GM18868 (cell line): Measurements from ENCODE around the gene CENPP.
"Not testable (repeated sequence)": the region's sequence is repeated elsewhere in the genome, so short reads cannot be mapped to it uniquely, and the experiment has no call there.

Experiments used
- ATAC-seq: cut with Tn5 transposase; IDR thresholded peaks from one replicate; pipeline ENCODE4 v1.9.1; 2021; ENCODE audit warnings: mild to moderate bottlenecking, moderate library complexity; ENCODE audit not compliant: unreplicated experiment

CENPP gene

DNA sequence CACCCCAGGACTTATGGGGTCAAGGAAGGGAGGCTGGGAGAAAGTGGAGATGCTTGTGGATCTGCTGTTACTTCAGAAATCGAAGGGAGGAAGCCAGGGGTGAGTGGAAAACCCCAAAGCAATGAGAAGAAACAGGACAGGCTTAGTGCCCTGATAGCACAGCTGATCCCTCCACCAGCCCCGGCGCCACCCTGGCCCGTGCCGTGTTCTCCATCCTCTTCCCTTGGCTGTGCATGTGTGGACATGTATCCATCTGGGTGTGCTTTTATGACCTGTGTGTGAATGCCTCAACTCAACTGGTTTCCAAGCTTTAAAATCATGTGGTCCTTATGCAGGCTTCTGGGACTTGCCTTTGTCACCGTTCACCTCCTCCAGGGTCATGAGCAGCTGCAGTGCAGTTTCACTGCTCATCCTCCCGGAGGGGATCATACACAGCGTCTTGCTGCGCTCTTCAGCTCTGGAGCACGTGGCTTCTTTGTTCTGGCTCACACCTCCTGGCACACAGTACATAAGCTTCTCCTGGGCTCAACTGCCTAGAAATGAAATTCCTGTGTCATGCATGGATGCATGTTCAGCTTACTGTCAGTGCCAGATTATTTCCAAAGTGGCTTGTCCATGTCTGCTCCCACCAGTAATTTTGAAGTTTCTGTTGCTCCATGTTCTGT lies 286.0 kb downstream of the CENPP start:
- no peak for ATAC-seq

DNA sequence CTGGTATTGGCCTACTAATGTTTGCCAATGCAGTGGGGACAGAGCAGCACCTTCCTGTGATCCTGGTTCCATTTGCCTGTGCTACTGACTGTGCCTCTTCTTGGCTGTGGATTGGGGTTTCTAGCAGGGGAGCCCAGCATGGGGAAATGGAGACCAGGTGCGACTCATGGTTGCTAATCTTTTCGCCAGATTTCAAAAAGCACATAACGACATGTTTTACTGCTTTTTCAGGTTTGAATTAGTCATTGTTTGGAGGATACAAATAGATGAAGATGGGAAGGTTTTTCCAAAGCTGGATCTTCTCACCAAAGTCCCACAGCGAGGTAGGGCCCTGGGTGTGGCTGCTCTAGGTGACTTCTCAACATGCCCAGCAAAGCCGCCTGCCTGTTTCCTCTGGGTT lies 286.5 kb downstream of the CENPP start:
- ATAC-seq, result no peak

DNA sequence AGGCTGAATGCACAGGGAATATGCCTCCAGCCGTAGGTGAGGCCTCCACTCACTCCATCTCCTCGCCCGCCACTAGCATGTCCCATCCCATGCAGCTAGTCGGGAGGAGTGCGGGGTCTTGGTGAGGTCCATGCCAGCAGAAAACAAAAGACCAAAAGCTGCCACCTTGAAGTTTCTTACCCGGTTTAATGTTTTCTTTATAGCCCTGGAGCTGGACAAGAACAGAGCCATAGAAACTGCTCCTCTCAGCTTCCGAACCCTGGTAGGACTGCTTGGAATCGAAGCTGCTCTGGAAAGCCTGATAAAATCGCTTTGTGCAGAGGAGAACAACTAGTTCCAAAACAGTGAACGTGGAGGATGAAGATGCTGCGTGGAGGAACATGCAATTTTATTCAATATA lies 287.1 kb downstream of the CENPP start:
- ATAC-seq, result no peak

DNA sequence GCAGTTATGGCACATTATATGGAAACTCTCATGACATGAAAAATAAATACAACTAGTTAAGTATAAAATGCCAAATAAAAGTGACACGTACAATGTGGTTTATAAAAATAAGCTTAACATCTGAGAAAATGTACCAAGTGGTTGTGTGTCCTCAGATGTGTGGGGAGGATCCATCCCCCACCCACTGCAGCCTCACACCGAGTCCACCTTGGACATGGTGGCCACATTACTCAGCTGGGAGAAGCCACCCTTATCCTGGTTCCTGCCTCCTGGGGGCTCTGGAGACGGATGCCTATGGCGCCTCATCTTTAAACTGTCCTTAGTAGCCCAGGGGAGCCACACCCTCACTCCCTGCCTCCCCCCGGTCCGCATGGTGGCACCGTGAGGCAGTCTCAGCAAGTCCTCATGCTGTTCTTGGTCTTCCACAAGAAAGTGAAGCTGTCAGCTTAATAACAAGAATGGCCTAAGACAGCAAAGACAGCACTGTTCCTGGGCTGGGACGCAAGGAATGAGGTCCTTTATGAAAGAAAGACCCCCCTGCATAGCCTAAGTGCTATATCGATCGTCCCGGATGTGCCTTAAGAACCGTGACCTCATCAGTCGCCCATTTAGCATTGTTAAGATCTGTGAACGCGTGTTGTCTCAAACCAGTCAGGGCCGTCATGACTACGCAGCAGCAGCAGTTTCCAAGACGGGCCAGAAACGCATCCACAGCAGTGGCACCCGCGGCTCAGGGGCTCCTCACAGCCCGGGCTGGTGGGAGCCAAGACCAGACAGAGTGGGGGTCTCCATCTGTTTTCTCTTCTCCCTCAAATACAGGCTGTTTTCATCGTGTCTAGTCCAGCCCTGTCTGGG lies 287.7 kb downstream of the CENPP start:
- ATAC-seq, result no peak

DNA sequence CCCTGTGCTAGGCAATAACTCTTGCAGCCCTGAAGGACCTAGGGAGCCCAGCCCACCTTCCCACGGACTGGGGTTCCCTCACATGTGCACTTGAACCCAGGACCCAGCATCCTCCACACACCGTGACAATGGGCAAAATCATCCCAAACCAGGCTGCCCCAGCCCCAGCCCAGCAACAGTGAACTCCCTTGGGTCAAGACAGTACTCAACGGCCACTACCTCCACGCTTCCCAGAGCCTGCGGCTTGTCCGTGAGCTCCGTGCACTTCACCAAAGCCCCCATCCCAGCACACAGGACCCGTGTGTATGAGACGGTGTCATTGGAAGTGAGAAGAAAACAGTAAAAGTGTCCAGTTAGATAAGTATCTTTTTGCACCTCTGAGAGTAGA lies 288.4 kb downstream of the CENPP start:
- ATAC-seq, result no peak

DNA sequence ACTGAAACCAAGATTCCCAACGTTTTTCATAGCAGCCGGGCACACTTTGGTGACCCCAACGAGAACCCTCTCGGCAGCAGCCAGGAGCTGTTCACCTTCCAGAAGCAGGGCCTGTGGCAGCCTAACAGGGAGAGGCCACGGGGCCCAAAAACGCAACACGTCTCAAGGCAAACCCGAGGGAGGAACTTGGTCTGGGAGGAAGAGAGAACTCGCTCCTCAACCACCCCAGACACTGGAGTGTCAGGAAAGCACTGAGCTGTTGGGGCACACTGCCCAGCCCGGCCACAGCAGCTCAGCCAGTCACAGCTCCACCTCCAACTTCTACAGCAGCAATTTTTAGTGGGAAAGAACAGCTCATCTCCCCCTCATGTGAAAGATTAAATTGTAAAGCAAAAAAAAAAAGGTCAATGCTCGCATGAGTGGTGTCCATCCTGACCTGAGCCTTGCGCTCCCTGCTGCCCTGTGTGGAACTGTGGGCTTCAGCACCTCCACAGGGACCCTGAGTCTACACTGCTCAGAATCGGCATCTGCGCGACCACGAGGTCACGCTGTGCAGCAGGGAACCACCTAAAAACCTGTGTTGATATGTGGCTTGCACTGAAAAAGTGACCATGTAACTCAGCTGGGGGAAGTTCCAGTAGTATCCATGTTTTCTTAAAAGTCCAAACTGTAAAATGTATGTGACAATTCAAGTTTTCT lies 289.2 kb downstream of the CENPP start:
- ATAC-seq, result no peak

DNA sequence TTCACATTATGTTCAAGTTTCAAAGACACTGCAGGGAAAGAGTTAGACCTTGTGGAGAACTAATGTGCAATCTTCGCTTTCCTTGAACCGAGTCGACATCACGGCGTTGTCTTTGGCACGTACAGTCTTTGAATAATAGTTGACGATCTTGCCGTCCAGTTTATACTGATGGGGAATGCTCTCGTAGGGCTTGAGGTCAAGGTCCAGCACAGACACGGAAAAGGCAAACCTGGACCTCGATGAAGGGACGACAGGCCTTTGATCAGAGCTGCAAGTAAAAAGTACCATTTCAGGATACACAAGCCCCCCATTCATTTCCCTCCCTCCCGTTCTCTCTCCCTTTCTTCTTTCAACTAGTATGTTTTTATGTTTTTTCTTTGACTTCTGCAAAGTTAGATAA lies 290.0 kb downstream of the CENPP start:
- no peak for ATAC-seq

DNA sequence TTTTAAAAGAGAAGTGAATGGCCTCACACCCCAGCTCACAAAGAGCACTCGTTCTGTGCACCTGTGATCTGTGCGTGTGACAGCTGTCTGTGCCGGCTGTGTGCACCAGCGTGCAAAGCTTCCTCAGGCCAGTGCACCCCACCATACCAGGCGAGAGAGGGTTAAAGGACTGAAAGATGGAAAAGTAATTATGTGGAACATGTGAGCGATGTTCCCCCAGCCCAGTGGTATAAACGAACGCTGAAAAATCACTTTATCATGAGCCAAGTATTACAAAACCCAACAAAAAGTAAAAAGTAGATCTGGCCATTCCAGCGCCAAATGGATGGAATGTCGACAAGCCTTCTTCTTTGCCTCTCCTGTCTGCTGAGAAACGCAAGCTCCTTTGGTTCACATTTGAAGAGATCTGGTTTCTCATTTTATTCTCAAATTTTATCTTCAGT lies 290.5 kb downstream of the CENPP start:
- ATAC-seq, result no peak

DNA sequence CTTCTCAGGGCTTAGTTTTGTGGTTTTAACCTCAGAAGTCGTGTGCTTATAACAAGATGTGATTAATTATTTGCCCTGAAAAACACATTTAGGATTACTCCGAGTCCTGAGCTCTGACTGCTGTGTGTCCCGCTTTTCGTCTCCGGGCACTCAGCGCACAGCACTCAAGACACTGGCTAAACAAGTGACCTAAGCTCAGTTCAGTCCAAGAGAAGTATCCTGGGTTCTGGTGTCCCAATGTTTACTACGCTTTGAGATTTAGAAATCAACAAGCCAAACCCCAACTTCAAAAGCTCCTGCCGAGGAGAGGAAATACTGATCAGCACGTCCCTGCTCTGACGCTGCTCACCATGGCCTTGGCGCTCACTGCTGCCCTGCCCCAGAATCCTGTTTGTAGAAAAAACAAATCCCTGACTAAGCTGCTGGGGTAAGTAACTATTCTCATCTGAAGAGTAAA lies 290.9 kb downstream of the CENPP start:
- no peak for ATAC-seq

DNA sequence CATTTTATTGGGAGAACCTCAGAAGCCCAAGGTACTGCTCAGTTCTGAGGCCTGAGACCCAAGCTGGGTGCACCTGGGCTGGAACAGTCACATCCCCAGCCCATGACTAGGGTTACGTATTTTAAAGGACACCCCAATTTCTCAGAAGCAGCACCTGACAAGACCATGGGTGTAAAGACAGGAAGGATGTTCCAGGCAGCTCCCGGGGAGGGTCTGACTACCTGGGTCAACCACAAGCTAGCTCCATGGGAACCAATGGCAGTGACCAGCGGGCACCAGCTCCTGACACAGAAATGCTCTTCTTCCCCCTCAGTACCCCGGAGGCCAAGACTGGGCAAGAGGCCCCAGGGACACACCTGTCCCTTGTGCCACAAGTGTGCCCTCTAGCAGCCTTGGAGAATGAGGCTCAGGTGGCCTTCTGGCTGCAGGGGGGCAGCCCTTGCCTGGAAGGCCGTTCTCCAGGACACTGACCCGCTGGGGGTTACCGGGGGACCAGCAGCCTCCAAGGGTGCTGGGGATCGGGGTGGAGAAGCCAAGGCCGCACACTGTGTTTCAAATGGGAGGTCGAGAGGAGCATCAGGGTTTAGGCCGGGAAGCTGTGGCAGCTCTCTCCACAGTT lies 291.6 kb downstream of the CENPP start:
- ATAC-seq, result no peak

DNA sequence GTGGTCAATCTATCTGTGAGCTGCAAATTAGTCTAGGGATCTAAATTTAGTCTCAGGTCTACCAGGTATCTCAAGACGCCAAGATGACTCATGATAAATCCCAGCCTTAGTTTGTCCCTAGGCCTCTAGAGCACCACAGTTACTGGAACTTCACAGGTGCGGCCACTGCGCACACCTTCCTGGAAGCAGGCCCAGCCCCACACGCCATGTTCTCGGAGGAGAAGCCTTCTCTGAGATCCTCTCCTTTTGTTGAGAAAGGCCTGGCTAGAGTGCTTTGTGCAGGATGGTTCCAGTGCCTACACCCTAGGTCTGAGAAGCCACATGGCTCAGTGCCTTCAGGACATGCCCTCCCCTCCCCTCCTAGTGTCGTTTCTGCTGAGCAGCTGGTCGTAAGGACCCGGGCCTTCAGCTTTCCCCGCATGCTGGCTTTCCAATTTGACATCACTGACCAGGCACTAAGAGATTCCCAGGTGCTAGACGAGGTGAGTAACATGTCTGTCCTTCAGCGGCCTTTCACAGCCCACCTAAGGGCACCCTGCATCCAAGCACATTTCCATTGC lies 292.3 kb downstream of the CENPP start:
- ATAC-seq, result no peak

DNA sequence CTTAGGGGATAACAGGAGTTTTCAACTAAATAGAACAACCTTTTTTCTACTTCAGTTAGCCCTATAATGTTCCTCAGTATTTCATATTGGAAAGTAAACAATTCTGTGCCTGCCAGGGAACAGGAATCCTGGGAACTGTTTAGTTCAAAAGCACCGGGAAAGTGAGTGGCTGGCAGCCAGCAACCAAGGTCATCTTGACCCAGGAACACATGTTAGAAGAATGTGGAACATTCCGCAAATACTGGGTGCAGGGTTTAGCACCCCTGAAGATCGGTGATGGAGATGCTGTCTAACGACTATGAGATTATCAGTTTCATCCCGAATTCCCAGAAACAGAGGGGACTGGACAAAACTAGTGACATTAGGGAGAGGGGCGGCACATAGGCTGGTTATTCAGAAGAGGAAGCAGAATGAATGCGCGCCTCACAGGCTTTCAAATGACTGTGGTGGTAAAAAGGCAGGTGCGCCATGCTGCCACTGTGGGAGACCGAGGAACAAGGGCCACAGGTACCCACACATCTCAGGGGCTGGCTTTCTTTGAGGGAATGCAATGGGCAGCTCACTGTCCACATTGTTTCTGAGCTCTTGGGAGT lies 293.0 kb downstream of the CENPP start:
- no peak for ATAC-seq

DNA sequence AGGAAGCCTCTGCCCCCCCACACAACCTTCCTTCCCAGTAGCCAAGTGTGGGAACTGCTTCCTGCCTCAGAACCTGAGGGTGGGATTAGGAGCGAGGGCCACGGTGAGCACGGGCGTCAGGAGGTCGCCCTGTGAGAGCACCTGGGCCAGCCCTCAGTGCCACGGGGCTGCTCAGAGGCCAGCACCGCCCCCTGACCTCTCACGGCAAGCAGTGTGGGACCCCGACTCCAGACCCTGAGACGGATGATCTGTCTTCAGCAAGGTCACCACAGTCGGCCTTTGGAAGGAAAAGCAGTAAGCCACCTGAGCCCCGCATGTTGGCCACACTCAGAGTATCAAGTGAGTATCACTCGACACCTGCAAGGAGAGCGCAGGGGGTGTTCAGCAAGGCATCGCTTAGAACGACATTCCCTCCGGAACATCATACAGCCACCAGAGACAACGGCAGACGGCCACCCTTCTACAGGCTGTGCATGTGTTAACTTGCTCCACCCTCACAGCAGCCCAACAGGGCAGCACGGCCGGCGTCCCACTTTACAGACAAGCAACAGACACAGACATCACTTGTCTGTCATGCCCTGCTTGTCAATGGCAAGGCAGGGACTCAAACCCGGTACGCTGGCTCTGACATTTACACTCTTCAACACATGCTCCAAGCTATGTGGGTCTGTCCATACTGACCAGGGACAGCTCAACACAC lies 294.0 kb downstream of the CENPP start:
- ATAC-seq, result no peak

DNA sequence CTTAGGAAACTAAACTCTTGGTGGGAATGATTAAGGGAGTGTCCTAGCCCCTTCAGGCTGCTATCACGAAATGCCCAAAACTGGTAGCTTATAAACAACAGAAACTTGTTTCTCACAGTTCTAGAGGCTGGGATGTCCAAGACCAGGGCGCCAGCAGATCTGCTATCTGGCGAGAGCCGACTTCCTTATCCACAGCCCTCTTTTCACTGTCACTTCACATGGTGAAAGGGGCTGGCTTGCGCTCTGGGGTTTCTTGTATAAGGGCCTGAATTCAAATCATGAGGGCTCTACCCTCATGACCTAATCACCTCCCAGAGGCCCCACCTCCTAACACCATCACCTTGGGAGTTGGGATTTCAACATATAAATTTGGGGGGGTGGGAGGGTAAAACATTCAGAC lies 295.1 kb downstream of the CENPP start:
- ATAC-seq, result no peak

DNA sequence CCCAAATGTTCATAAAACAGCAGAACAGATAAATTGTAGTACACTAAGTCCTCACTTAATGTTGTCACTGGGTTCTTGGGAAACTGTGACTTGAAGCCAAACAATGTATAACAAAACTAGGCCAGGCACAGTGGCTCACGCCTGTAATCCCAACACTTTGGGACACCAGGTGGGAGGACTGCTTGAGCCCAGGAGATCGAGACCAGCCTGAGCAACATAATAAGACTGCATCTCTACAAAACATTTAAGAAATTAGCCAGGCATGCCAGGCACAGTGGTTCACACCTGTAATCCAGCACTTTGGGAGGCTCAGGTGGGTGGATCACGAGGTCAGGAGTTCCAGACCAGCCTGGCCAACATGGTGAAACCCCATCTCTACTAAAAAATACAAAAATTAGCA lies 298.2 kb downstream of the CENPP start:
- not testable (repeated sequence) for ATAC-seq

DNA sequence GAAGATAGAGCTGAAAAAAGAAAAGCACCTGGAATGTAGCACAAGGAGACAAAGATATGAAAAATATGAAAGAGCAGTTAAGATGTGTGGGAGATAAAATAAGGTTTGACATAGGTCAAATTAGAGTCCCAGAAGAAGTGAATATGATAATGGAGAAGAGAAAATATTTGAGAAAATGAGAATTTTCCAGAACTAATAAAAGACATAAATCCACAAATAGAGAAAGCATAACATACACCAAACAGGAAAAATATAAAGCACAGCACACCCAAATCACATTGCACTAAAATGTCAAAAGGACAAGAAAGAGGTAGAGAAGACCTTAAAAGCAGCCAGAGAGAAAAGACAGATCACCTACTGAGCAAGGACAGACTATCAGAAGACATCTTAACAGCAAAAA lies 300.7 kb downstream of the CENPP start:
- no peak for ATAC-seq

DNA sequence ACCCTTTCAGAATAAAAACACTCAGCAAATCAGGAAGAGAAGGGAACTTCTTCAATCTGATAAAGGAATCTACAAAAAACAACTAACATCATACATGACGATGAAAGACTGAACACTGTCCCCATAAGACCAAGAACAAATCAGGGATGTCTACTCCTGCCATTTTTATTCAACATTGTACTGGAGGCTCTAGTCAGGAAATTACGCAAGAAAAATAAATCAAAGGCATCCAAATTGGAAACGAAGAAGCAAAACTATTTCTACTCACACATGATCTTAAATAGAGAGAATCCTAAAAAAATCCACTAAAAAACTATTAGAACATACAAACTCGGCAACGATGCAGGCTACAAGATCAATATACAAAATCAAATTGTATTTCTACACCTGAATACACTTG lies 301.9 kb downstream of the CENPP start:
- ATAC-seq, result no peak

DNA sequence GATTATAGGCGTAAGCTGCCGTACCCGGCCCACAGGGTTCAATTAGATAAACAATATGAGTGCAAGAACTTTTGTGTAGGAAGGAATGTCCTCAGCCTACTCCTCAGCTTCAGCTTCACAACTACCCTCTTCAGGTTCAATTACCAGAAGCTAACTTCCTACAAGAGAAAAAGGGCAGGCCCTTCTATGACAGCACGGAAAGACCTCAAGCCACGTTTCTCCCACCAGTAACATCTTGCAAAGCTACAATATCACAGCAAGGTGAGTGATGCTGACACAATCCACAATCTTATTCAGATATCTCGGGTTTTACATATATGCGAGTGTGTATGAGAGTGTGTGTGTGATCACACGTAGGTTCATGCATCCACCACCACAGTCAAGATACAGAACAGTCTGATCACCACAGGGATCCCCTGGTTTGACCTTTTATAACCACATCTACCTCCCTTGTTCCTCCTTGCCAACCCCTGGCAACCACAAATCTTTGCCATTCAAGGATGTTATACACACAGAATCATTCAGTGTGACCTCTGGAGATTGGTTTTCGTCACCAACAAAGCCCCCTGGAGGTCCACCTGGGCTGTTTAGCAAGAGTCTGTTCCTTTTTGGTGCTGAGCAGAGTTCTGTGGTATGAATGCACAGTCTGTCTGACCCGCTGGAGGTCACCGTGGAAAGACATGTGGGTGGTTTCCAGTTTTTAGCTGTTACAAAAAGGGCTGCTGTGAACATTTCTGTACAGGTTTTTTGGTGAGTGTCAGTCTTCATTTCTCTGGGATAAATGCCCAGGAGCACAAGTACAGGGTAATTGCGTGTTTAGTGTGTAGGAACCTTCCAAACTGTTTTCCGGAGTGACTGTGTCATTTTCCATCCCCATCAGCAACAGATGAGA lies 305.9 kb downstream of the CENPP start:
- ATAC-seq, result no peak

DNA sequence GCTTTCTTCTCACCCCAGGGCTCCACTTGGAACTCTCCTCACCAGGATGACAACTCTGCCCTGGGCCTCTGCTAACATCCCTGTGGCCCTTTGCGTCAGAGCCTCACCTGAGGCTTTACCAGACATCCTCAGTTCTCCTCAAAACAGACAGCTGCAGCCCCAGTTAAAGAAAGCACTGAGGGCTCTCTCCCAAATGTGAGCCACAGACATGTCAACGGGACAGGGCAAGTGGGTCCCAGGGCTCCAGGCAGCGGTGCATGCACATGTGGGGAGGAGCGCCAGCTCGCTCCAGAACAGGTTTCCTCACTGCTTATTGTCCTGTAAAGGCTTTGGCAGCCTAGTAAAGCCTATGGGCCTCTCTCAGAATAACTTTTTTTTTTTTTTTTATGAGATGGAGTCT lies 306.9 kb downstream of the CENPP start:
- no peak for ATAC-seq
